ENCODE results near the gene BMERB1. TPM values are rescaled to one million over a fixed set of nuclear protein-coding genes. Genes with fewer than 3 reads are reported as not detected.
"Not testable (repeated sequence)": the region's sequence is repeated elsewhere in the genome, so short reads cannot be mapped to it uniquely, and the experiment has no call there.

BMERB1 gene
- total RNA-seq, 2 donors from 2014 or later: 6.3 to 10.4 TPM

- Mint-ChIP-seq H3K36me3 (ENCODE audit: low read depth) (no peaks in the 10 kb centered on the region), H3K4me1 (peaks cover 22% of the 10 kb centered on the region), H3K9me3 (peaks cover 2% of the 10 kb centered on the region), H3K27me3 (ENCODE audit: insufficient read depth) (no peaks in the 10 kb centered on the region), H3K4me3 (no peak overlapping the region), H3K27ac (no peak overlapping the region)
- Histone ChIP-seq H3K9ac (ENCODE audit: extremely low read depth, low read length, poor library complexity, severe bottlenecking) (no peak overlapping the region), H3K4me3 (ENCODE audit: low read length) (no peak overlapping the region), H3K27ac (ENCODE audit: low read depth, low read length) (no peak overlapping the region), H3K27me3 (ENCODE audit: control insufficient read depth, insufficient read depth, low read length, poor library complexity, severe bottlenecking) (no peaks in the 10 kb centered on the region), H3K4me1 (ENCODE audit: control insufficient read depth, insufficient read depth, low read length) (no peaks in the 10 kb centered on the region), H3K36me3 (ENCODE audit: control insufficient read depth, insufficient read depth, low read length) (no peaks in the 10 kb centered on the region), H3K9me3 (ENCODE audit: control insufficient read depth, low read length) (no peaks in the 10 kb centered on the region)
- 87 to 90% methylated on average over 6 of the region's 6 CpGs for WGBS, 2 experiments (ENCODE audit: insufficient coverage in 1 of 2, insufficient read length in 1 of 2)
- no peak for TF ChIP-seq CTCF (conservative IDR thresholded peaks at IDR 0.05)
- no peak for DNase-seq
These were observed 137.2 kb downstream of the BMERB1 start for GRCh38 chr16:15571557-15571956.

DNA sequence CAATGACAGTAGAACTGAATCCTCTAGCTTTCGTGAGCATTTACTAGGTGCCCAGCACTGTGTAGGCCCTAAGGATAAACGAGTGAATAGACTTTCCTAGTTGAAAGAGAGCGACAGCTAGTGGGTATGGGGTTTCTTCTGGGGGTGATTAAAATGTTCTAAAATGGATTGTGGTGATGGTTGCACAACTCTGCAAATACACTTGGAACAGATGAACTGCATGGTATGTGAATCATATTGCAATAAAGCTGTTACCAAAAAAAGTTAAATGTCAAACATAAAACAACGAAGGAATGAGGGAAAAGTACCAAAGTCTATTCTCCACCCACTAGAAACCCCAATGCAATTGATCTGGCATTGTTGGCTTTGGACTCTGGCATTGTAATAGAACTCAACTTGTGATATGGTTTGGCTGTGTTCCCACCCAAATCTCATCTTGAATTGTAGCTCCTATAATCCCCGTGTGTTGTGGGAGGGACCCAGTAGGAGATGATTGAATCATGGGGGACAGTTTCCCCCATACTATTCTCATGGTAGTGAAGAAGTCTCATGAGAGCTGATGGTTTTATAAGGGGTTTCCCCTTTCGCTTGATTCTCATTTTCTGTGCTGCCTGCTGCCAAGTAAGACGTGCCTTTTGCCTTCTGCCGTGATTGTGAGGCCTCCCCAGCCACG lies 138.1 kb downstream of the BMERB1 start:
- Histone ChIP-seq H3K27me3 (ENCODE audit: control insufficient read depth, insufficient read depth, low read length, poor library complexity, severe bottlenecking) (no peaks in the 10 kb centered on the region), H3K36me3 (ENCODE audit: control insufficient read depth, insufficient read depth, low read length) (no peaks in the 10 kb centered on the region), H3K4me1 (ENCODE audit: control insufficient read depth, insufficient read depth, low read length) (no peaks in the 10 kb centered on the region), H3K4me3 (ENCODE audit: low read length) (no peak overlapping the region), H3K9me3 (ENCODE audit: control insufficient read depth, low read length) (no peaks in the 10 kb centered on the region), H3K27ac (ENCODE audit: low read depth, low read length) (no peak overlapping the region), H3K9ac (ENCODE audit: extremely low read depth, low read length, poor library complexity, severe bottlenecking) (no peak overlapping the region)
- peaks cover 24% of the 10 kb centered on the region for H3K4me1 Mint-ChIP-seq
- 90 to 91% methylated on average over 7 to 9 of the region's 9 CpGs for WGBS, 2 experiments (ENCODE audit: insufficient coverage in 1 of 2, insufficient read length in 1 of 2)
- no peak overlapping the region for H3K27ac Mint-ChIP-seq
- peaks cover 2% of the 10 kb centered on the region for H3K9me3 Mint-ChIP-seq
- H3K27me3 Mint-ChIP-seq (ENCODE audit: insufficient read depth): no peaks in the 10 kb centered on the region
- H3K36me3 Mint-ChIP-seq (ENCODE audit: low read depth): no peaks in the 10 kb centered on the region
- no peak for DNase-seq
- no peak for TF ChIP-seq CTCF (conservative IDR thresholded peaks at IDR 0.05)
- no peak overlapping the region for H3K4me3 Mint-ChIP-seq

DNA sequence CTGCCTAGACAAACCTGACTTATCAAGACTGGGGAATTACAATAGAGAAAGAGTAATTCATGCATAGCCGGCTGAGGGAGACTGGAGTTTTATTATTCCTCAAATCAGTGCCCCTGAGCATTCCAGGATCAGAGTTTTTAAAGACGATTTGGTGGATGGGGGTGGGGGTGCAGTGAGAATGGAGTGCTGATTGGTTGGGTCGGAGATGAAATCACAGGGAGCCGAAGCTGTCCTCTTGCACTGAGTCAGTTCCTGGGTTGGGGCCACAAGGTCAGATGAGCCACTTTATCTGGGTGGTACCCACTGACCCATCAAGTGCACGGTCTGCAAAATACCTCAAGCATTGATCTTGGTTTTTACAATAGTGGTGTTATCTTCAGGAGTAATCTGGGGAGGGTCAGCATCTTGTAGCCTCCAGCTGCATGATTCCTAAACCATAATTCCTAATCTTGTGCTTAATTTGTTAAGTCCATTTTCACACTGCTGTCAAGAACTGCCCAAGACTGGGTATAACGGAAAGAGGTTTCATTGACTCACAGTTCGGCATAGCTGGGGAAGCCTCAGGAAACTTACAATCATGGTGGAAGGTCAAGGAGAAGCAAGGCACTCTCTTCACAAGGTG lies 139.0 kb downstream of the BMERB1 start:
- DNase-seq: no peak
- Histone ChIP-seq H3K27me3 (ENCODE audit: control insufficient read depth, insufficient read depth, low read length, poor library complexity, severe bottlenecking) (no peaks in the 10 kb centered on the region), H3K9ac (ENCODE audit: extremely low read depth, low read length, poor library complexity, severe bottlenecking) (no peak overlapping the region), H3K27ac (ENCODE audit: low read depth, low read length) (no peak overlapping the region), H3K4me1 (ENCODE audit: control insufficient read depth, insufficient read depth, low read length) (no peaks in the 10 kb centered on the region), H3K4me3 (ENCODE audit: low read length) (no peak overlapping the region), H3K9me3 (ENCODE audit: control insufficient read depth, low read length) (no peaks in the 10 kb centered on the region), H3K36me3 (ENCODE audit: control insufficient read depth, insufficient read depth, low read length) (no peaks in the 10 kb centered on the region)
- H3K27me3 Mint-ChIP-seq (ENCODE audit: insufficient read depth): no peaks in the 10 kb centered on the region
- H3K4me3 Mint-ChIP-seq: no peak overlapping the region
- WGBS, 2 experiments (ENCODE audit: insufficient coverage in 1 of 2, insufficient read length in 1 of 2): 91 to 93% methylated on average over 6 to 7 of the region's 7 CpGs
- H3K27ac Mint-ChIP-seq: no peak overlapping the region
- peaks cover 3% of the 10 kb centered on the region for H3K9me3 Mint-ChIP-seq
- no peaks in the 10 kb centered on the region for H3K36me3 Mint-ChIP-seq (ENCODE audit: low read depth)
- peaks cover 24% of the 10 kb centered on the region for H3K4me1 Mint-ChIP-seq
- TF ChIP-seq CTCF (conservative IDR thresholded peaks at IDR 0.05): no peak

- H3K4me3 Mint-ChIP-seq; H3K36me3 Mint-ChIP-seq (ENCODE audit: low read depth); H3K27ac Mint-ChIP-seq; H3K27me3 ChIP-seq (ENCODE audit: control insufficient read depth, insufficient read depth, low read length, poor library complexity, severe bottlenecking); H3K4me1 ChIP-seq (ENCODE audit: control insufficient read depth, insufficient read depth, low read length); H3K9me3 Mint-ChIP-seq; H3K27ac ChIP-seq (ENCODE audit: low read depth, low read length); H3K9me3 ChIP-seq (ENCODE audit: control insufficient read depth, low read length); H3K27me3 Mint-ChIP-seq (ENCODE audit: insufficient read depth); DNase-seq; H3K36me3 ChIP-seq (ENCODE audit: control insufficient read depth, insufficient read depth, low read length); H3K4me3 ChIP-seq (ENCODE audit: low read length); H3K9ac ChIP-seq (ENCODE audit: extremely low read depth, low read length, poor library complexity, severe bottlenecking): not testable (repeated sequence)
- H3K4me1 Mint-ChIP-seq: peaks cover 24% of the 10 kb centered on the region
- 97 to 100% methylated on average over 10 to 11 of the region's 11 CpGs for WGBS, 2 experiments (ENCODE audit: insufficient coverage in 1 of 2, insufficient read length in 1 of 2)
These were observed 139.7 kb downstream of the BMERB1 start for GRCh38 chr16:15573896-15574613.
